T-helper 9 cell (primary cell): ENCODE data around the gene AP3S1.

Experiments used
- DNase-seq: peaks from one replicate; pipeline ENCODE4 v3.0.0-alpha.2; 2020

The AP3S1 gene

GRCh38 chr5:115941051-115941675, 99.4 kb downstream of the AP3S1 start:
- no peak for DNase-seq

- no peak for DNase-seq
Observed at GRCh38 chr5:115944501-115944900, 102.8 kb downstream of the AP3S1 start.

GRCh38 chr5:115946655-115947054, 104.9 kb downstream of the AP3S1 start:
- DNase-seq, result no peak

GRCh38 chr5:115947260-115947659, 105.5 kb downstream of the AP3S1 start:
- no peak for DNase-seq

- no peak for DNase-seq
Observed at GRCh38 chr5:115948091-115948534, 106.4 kb downstream of the AP3S1 start.

- DNase-seq, result no peak
Observed at GRCh38 chr5:115949096-115949495, 107.4 kb downstream of the AP3S1 start.

GRCh38 chr5:115952588-115952987, 110.9 kb downstream of the AP3S1 start:
- no peak for DNase-seq

GRCh38 chr5:115954144-115954543, 112.4 kb downstream of the AP3S1 start:
- no peak for DNase-seq

- no peak for DNase-seq
Observed at GRCh38 chr5:115956957-115957356, 115.2 kb downstream of the AP3S1 start.

GRCh38 chr5:115961381-115962238, 119.9 kb downstream of the AP3S1 start:
- no peak for DNase-seq

- no peak for DNase-seq
Observed at GRCh38 chr5:115962239-115962564, 120.5 kb downstream of the AP3S1 start, which contains the start of gene LVRN. LVRN (plus strand) TSS chr5:115962475; CDS start chr5:115962618, 143 bp downstream.

GRCh38 chr5:115962565-115963402, 121.0 kb downstream of the AP3S1 start:
- DNase-seq, result no peak

- DNase-seq, result no peak
Observed at GRCh38 chr5:115963566-115963965, 121.8 kb downstream of the AP3S1 start.
